OCI-LY3 (cell line): ENCODE data around the gene PFDN1.

ENCODE experiments used
- H2AFZ ChIP-seq: fragments of 200-600, 300-600 bp; shearing (Covaris generic); 2 replicates; pipeline ENCODE4 v1.6.0; 2014; ENCODE audit warnings: antibody characterized with exemption, low read depth, low read length
- H3K27ac ChIP-seq: fragments of 200-600, 300-600 bp; sonication (generic); 2 replicates; pipeline ENCODE4 v1.5.1; 2014; ENCODE audit warnings: mild to moderate bottlenecking, low read length, moderate library complexity, mixed read lengths
- H3K27me3 ChIP-seq: fragments of 200-600, 300-600 bp; sonication (generic); 2 replicates; pipeline ENCODE4 v1.6.1; 2014; ENCODE audit warnings: low read depth, low read length, mixed read lengths
- H3K36me3 ChIP-seq: fragments of 200-600, 300-600 bp; sonication (generic); replicated peaks from 2 replicates; pipeline ENCODE3; 2014; ENCODE audit warnings: low read depth, low read length, mixed read lengths
- H3K4me1 ChIP-seq: fragments of 300-600, 200-600 bp; sonication (generic); 2 replicates; pipeline ENCODE4 v1.6.1; 2014; ENCODE audit warnings: low read length, mixed read lengths
- H3K4me2 ChIP-seq: fragments of 200-600, 300-600 bp; sonication (generic); 2 replicates; pipeline ENCODE4 v1.6.1; 2014; ENCODE audit warnings: low read length, mixed read lengths
- H3K4me3 ChIP-seq: fragments of 300-600, 200-600 bp; sonication (generic); 2 replicates; pipeline ENCODE4 v1.5.1; 2014; ENCODE audit warnings: antibody characterized with exemption, mild to moderate bottlenecking, low read length, moderate library complexity
- H3K79me2 ChIP-seq: fragments of 300-600, 200-600 bp; shearing (Covaris generic); 2 replicates; pipeline ENCODE4 v1.6.1; 2014; ENCODE audit warnings: mild to moderate bottlenecking, low read length, mixed read lengths
- H3K9ac ChIP-seq: fragments of 300-600, 200-600 bp; shearing (Covaris generic); 2 replicates; pipeline ENCODE4 v1.6.0; 2014; ENCODE audit warnings: mild to moderate bottlenecking, low read length, moderate library complexity
- H3K9me3 ChIP-seq: fragments of 200-600, 300-600 bp; shearing (Covaris generic); 2 replicates; pipeline ENCODE4 v1.6.1; 2014; ENCODE audit warnings: low read length, mixed read lengths; ENCODE audit not compliant: insufficient read depth
- H4K20me1 ChIP-seq: fragments of 200-600, 300-600 bp; sonication (generic); 2 replicates; pipeline ENCODE4 v1.6.1; 2016; ENCODE audit warnings: low read length, mixed read lengths; ENCODE audit not compliant: insufficient read depth
- CTCF ChIP-seq: fragments of 200-600, 300-600 bp; sonication (generic); IDR thresholded peaks from 2 replicates; pipeline ENCODE4 v1.5.1; 2014; ENCODE audit warnings: antibody characterized with exemption, low read length, low read depth
- EZH2phosphoT487 ChIP-seq: fragments of 200-600 bp; shearing (Covaris generic); IDR thresholded peaks from 2 replicates; pipeline ENCODE4 v1.6.1; 2018; ENCODE audit warnings: antibody characterized with exemption, mixed run types, low read depth

The PFDN1 gene

GRCh38 chr5:140275837-140276236 lies 27.1 kb downstream of the PFDN1 start:
- H3K9ac ChIP-seq, result no peak overlapping the region
- no peak overlapping the region for H3K27ac ChIP-seq
- H3K4me3 ChIP-seq, result no peak overlapping the region
- H3K4me2 ChIP-seq, result no peak overlapping the region
- H2AFZ ChIP-seq, result no peak overlapping the region
- H3K79me2 ChIP-seq, result no peaks in the 10 kb centered on the region
- TF ChIP-seq CTCF, result no peak
- TF ChIP-seq EZH2phosphoT487, result no peak
- no peaks in the 10 kb centered on the region for H3K36me3 ChIP-seq
- H3K9me3 ChIP-seq, result no peaks in the 10 kb centered on the region
- H3K27me3 ChIP-seq, result no peaks in the 10 kb centered on the region
- H3K4me1 ChIP-seq, result 0 out of 2 replicates have a peak, but pooled peaks cover 3% of the 10 kb centered on the region
- H4K20me1 ChIP-seq, result no peaks in the 10 kb centered on the region

DNA sequence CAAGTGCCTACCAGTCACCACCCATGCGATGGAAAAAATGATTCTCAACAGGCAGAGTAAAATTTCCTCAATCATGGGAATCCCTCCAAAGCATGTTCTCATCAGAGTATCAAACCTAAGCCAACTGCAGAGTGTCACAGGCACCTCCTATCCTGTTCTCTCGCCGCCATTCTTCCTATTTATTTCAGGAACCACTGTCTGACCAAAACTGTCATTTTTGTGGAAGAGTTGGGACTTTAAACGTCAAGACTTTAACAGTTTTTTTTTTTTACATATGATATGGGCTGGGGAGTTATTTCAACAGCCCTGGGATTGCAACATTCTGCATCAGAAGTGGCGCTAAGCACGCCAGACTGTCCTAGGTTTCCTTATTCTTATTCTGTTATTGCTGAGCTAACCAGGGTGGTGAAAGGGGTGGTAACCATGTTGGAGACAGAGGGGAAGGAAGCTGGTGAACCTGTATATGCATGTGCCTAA lies 29.5 kb downstream of the PFDN1 start:
- Histone ChIP-seq H3K4me3 (no peak overlapping the region), H3K9ac (no peak overlapping the region), H4K20me1 (no peaks in the 10 kb centered on the region), H3K27ac (no peak overlapping the region), H3K27me3 (no peaks in the 10 kb centered on the region), H3K4me2 (no peak overlapping the region), H3K79me2 (no peaks in the 10 kb centered on the region), H3K36me3 (no peaks in the 10 kb centered on the region), H2AFZ (no peak overlapping the region), H3K9me3 (no peaks in the 10 kb centered on the region), H3K4me1 (0 out of 2 replicates have a peak, but pooled peaks cover under 1% of the 10 kb centered on the region)
- no peak for TF ChIP-seq EZH2phosphoT487
- TF ChIP-seq CTCF, result no peak

DNA sequence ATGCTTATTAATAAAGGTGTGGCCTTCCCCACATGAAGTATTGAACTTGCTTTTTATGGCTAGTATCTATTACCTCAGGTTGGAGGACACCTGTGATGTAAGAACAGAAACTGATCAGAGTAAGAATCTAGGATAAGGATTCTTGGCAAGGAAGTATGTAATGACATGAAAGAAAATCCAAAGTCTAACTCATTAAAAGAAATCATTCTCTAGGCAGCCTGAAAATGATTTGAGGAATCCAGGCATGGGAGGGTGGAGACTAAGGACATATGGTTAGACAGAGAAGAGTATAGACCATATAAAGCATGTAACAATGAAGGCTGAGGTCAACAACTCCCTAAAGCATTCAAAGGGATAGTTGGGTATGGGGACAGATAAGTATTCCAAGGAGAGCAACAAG lies 32.9 kb downstream of the PFDN1 start:
- TF ChIP-seq EZH2phosphoT487 (no peak), CTCF (no peak)
- H2AFZ ChIP-seq, result no peak overlapping the region
- H3K36me3 ChIP-seq, result no peaks in the 10 kb centered on the region
- no peak overlapping the region for H3K9ac ChIP-seq
- H3K4me3 ChIP-seq, result no peak overlapping the region
- H4K20me1 ChIP-seq, result peaks cover 6% of the 10 kb centered on the region
- H3K79me2 ChIP-seq, result 0 out of 2 replicates have a peak, but pooled peaks cover 5% of the 10 kb centered on the region
- no peaks in the 10 kb centered on the region for H3K9me3 ChIP-seq
- no peak overlapping the region for H3K4me2 ChIP-seq
- H3K4me1 ChIP-seq, result peaks cover 5% of the 10 kb centered on the region; the same call in 1 of the 2 replicates
- H3K27ac ChIP-seq, result no peak overlapping the region
- H3K27me3 ChIP-seq, result no peaks in the 10 kb centered on the region

DNA sequence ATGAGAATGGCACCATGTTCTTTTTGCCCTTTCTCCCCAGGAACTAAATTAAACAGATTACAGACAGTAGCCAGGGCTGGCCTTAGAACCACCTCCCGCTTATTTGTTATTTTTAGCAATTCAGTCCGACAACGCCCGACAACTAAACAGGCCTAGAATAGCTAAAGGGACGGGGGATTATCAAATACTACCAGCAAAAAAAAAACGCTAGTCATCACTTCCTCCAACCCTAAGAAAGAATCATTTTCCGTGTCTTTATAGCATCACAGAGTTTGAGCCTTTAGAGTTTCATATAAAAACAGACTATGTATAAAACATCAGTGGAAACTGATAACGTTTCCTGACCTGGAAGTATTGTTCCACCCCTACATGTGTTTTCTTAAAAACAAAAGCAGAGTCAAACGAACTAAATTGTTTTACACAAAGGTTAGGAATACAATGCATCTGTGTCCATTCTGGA lies 35.3 kb downstream of the PFDN1 start:
- no peak for TF ChIP-seq CTCF
- H4K20me1 ChIP-seq, result peaks cover 6% of the 10 kb centered on the region
- no peak overlapping the region for H2AFZ ChIP-seq
- H3K27ac ChIP-seq, result no peak overlapping the region
- H3K36me3 ChIP-seq, result no peaks in the 10 kb centered on the region
- H3K9me3 ChIP-seq, result no peaks in the 10 kb centered on the region
- no peak overlapping the region for H3K4me3 ChIP-seq
- peaks cover 5% of the 10 kb centered on the region; the same call in 1 of the 2 replicates for H3K4me1 ChIP-seq
- no peak overlapping the region for H3K4me2 ChIP-seq
- H3K79me2 ChIP-seq, result 0 out of 2 replicates have a peak, but pooled peaks cover 5% of the 10 kb centered on the region
- H3K9ac ChIP-seq, result no peak overlapping the region
- no peaks in the 10 kb centered on the region for H3K27me3 ChIP-seq
